WTC11 (cell line): ENCODE results near the gene AP4S1. TPM values are rescaled to one million over a fixed set of nuclear protein-coding genes. Genes with fewer than 3 reads are reported as not detected.

Source experiments
- ATAC-seq: fragments of 200-7000 bp; cut with Tn5 transposase; 2 replicates; pipeline ENCODE4 v1.10.0; 2021; ENCODE audit warnings: mild to moderate bottlenecking, moderate library complexity
- CTCF ChIA-PET: fragments of 300-600 bp; sonication (Branson Sonifier 250); formaldehyde crosslinking; loops from one replicate; lab custom pipeline; 2021; ENCODE audit warnings: antibody characterized with exemption; lab: Charles Lee
- POLR2A ChIA-PET: fragments of 350-600 bp; sonication (Branson Sonifier 250); formaldehyde crosslinking; loops from one replicate; lab custom pipeline; 2021; ENCODE audit warnings: antibody characterized with exemption; lab: Charles Lee
- DNase-seq: peaks from one replicate; pipeline ENCODE4 v3.0.0; 2021; ENCODE audit warnings: low spot score
- H3K27ac Mint-ChIP-seq: 2 replicates; pipeline ENCODE4 v1.8.0; 2021; ENCODE audit warnings: mixed read lengths
- H3K27me3 Mint-ChIP-seq: 2 replicates; pipeline ENCODE4 v1.8.0; 2021; ENCODE audit warnings: low read depth, mild to moderate bottlenecking, moderate library complexity, mixed read lengths
- H3K36me3 Mint-ChIP-seq: 2 replicates; pipeline ENCODE4 v1.8.0; 2021; ENCODE audit warnings: mixed read lengths
- H3K4me1 Mint-ChIP-seq: 2 replicates; pipeline ENCODE4 v1.8.0; 2022; ENCODE audit warnings: mixed read lengths
- H3K4me3 Mint-ChIP-seq: 2 replicates; pipeline ENCODE4 v1.8.0; 2021; ENCODE audit warnings: mild to moderate bottlenecking, moderate library complexity, mixed read lengths
- H3K9me3 Mint-ChIP-seq: 2 replicates; pipeline ENCODE4 v1.8.0; 2021; ENCODE audit warnings: mixed read lengths
- AR ChIP-seq: fragments of 250-450 bp; sonication (Bioruptor Pico); IDR thresholded peaks from 2 replicates; pipeline ENCODE4 v1.9.0; 2021; ENCODE audit warnings: mild to moderate bottlenecking
- CTCF ChIP-seq: fragments of 200-600 bp; IDR thresholded peaks from 2 replicates; pipeline ENCODE4 v1.8.0; 2022; ENCODE audit warnings: antibody characterized with exemption
- ERG ChIP-seq: fragments of 250-450 bp; sonication (Bioruptor Pico); IDR thresholded peaks from 2 replicates; pipeline ENCODE4 v1.8.0; 2021; ENCODE audit warnings: mild to moderate bottlenecking
- FOXJ3 ChIP-seq: sonication (generic); formaldehyde crosslinking; IDR thresholded peaks from 2 replicates; pipeline ENCODE4 v1.9.0; 2021; ENCODE audit warnings: missing genetic modification reagents, mild to moderate bottlenecking, borderline replicate concordance
- FOXP1 ChIP-seq: sonication (generic); formaldehyde crosslinking; IDR thresholded peaks from 2 replicates; pipeline ENCODE4 v1.8.0; 2022; ENCODE audit warnings: missing genetic modification reagents, mild to moderate bottlenecking, moderate library complexity, borderline replicate concordance
- GABPB1 ChIP-seq: sonication (generic); formaldehyde crosslinking; IDR thresholded peaks from 2 replicates; pipeline ENCODE4 v1.8.1; 2023; ENCODE audit warnings: mild to moderate bottlenecking, missing genetic modification reagents
- GTF2I ChIP-seq: fragments of 250-450 bp; sonication (Bioruptor Pico); conservative IDR thresholded peaks from 2 replicates; pipeline ENCODE4 v1.4.0; 2021; ENCODE audit warnings: mild to moderate bottlenecking
- KAT7 ChIP-seq: sonication (generic); formaldehyde crosslinking; IDR thresholded peaks from 2 replicates; pipeline ENCODE4 v1.8.1; 2023; ENCODE audit warnings: missing genetic modification reagents, mild to moderate bottlenecking, borderline replicate concordance
- SMAD4 ChIP-seq: sonication (generic); formaldehyde crosslinking; IDR thresholded peaks from 2 replicates; pipeline ENCODE4 v1.8.0; 2022; ENCODE audit warnings: mild to moderate bottlenecking, missing genetic modification reagents
- SP1 ChIP-seq: sonication (generic); formaldehyde crosslinking; conservative IDR thresholded peaks from 2 replicates; pipeline ENCODE4 v1.8.1; 2022; ENCODE audit warnings: missing genetic modification reagents
- TEAD1 ChIP-seq: sonication (generic); formaldehyde crosslinking; IDR thresholded peaks from 2 replicates; pipeline ENCODE4 v1.8.0; 2022; ENCODE audit warnings: mild to moderate bottlenecking, missing genetic modification reagents
- ZNF121 ChIP-seq: sonication (generic); formaldehyde crosslinking; IDR thresholded peaks from 2 replicates; pipeline ENCODE4 v1.8.0; 2023; ENCODE audit warnings: missing genetic modification reagents
- ZNF219 ChIP-seq: sonication (generic); formaldehyde crosslinking; IDR thresholded peaks from 2 replicates; pipeline ENCODE4 v1.8.0; 2023; ENCODE audit warnings: missing genetic modification reagents, mild to moderate bottlenecking, borderline replicate concordance
- ZNF317 ChIP-seq: sonication (generic); formaldehyde crosslinking; IDR thresholded peaks from 2 replicates; pipeline ENCODE4 v1.8.1; 2023; ENCODE audit warnings: low read depth, mild to moderate bottlenecking, moderate library complexity, missing genetic modification reagents, borderline replicate concordance
- ZNF423 ChIP-seq: fragments of 250-450 bp; sonication (Bioruptor Pico); IDR thresholded peaks from 2 replicates; pipeline ENCODE4 v2.1.2; 2022; ENCODE audit warnings: mild to moderate bottlenecking, moderate library complexity
- total RNA-seq: library from RNA; stranded (reverse); gene quantifications from 3 replicates; pipeline ENCODE4 v1.2.3, GENCODE V29; 2021
- TF ChIP-seq, protein P1 (sequence below): sonication (generic); formaldehyde crosslinking; IDR thresholded peaks from 2 replicates; pipeline ENCODE4 v1.8.1; 2022; ENCODE audit warnings: mild to moderate bottlenecking, missing genetic modification reagents, moderate library complexity, borderline replicate concordance

AP4S1 gene
- total RNA-seq, 1 experiment from 2014 or later = 7.0 TPM

- Mint-ChIP-seq H3K36me3 (peaks cover 3% of the 10 kb centered on the region), H3K9me3 (no peaks in the 10 kb centered on the region), H3K4me3 (peak overlapping the region; percentile 89), H3K27ac (peak overlapping the region; percentile 99), H3K27me3 (no peaks in the 10 kb centered on the region), H3K4me1 (peaks cover 39% of the 10 kb centered on the region)
- ChIA-PET POLR2A (interaction anchor here (0.5 to 1.7 kb wide), 19 partner anchors 8 to 1911 kb away, joined by 3 to 12 read pairs (median 4); partner anchors contain the start of gene HECTD1), CTCF (interaction anchor here (0.7 to 1.1 kb wide), 5 partner anchors 28 to 181 kb away, joined by 3 to 7 read pairs (median 4); partner anchors contain the start of gene HECTD1)
- ATAC-seq = peak; percentile 95
- DNase-seq = peak; percentile 94
- TF ChIP-seq GABPB1 (CRISPR knock-in tag) (peak; percentile 68), SP1 (CRISPR knock-in tag) (peak; percentile 37; the same call in 1 of the 2 replicates), ZNF121 (peak; percentile 97), GTF2I (CRISPR knock-in tag) (peak; percentile 59; the same call in 1 of the 2 replicates), KAT7 (no peak), TEAD1 (CRISPR knock-in tag) (no peak), ZNF423 (CRISPR knock-in tag) (0 out of 2 replicates have a peak, but pooled peaks have one; percentile 11)
These were observed 1.2 kb downstream of the AP4S1 start for GRCh38 chr14:31026450-31027235.

GRCh38 chr14:31027847-31028246 lies 2.4 kb downstream of the AP4S1 start:
- peak overlapping the region; percentile 89; the same call in 1 of the 2 replicates for H3K4me3 Mint-ChIP-seq
- ChIA-PET POLR2A (no interaction called here), CTCF (no interaction called here)
- no peak overlapping the region for H3K27ac Mint-ChIP-seq
- no peaks in the 10 kb centered on the region for H3K9me3 Mint-ChIP-seq
- H3K36me3 Mint-ChIP-seq = no peaks in the 10 kb centered on the region
- DNase-seq (no peak), ATAC-seq (no peak)
- H3K27me3 Mint-ChIP-seq = no peaks in the 10 kb centered on the region
- H3K4me1 Mint-ChIP-seq = peaks cover 37% of the 10 kb centered on the region
- no peak for TF ChIP-seq SMAD4 (CRISPR knock-in tag)
- no peak for TF ChIP-seq CTCF
- TF ChIP-seq ZNF317 (CRISPR knock-in tag) = no peak

GRCh38 chr14:31029016-31029970 lies 3.8 kb downstream of the AP4S1 start:
- H3K4me1 Mint-ChIP-seq = peaks cover 27% of the 10 kb centered on the region
- H3K27me3 Mint-ChIP-seq = no peaks in the 10 kb centered on the region
- peak overlapping the region; percentile 36; the same call in 1 of the 2 replicates for H3K27ac Mint-ChIP-seq
- no peaks in the 10 kb centered on the region for H3K36me3 Mint-ChIP-seq
- H3K4me3 Mint-ChIP-seq = no peak overlapping the region
- ChIA-PET CTCF (interaction anchor here (0.6 kb wide), 1 partner anchor 48 kb away, joined by 3 read pairs; no protein-coding TSS in a partner anchor), POLR2A (no interaction called here)
- ATAC-seq = no peak
- DNase-seq = no peak
- H3K9me3 Mint-ChIP-seq = no peaks in the 10 kb centered on the region
- TF ChIP-seq GABPB1 (CRISPR knock-in tag) = peak; percentile 76
- TF ChIP-seq, protein P1, sequence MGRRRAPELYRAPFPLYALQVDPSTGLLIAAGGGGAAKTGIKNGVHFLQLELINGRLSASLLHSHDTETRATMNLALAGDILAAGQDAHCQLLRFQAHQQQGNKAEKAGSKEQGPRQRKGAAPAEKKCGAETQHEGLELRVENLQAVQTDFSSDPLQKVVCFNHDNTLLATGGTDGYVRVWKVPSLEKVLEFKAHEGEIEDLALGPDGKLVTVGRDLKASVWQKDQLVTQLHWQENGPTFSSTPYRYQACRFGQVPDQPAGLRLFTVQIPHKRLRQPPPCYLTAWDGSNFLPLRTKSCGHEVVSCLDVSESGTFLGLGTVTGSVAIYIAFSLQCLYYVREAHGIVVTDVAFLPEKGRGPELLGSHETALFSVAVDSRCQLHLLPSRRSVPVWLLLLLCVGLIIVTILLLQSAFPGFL (CRISPR knock-in tag) = no peak

GRCh38 chr14:31030469-31030868 lies 5.0 kb downstream of the AP4S1 start:
- DNase-seq (no peak), ATAC-seq (no peak)
- H3K27me3 Mint-ChIP-seq = no peaks in the 10 kb centered on the region
- TF ChIP-seq FOXP1 (no peak), AR (CRISPR knock-in tag) (no peak), FOXJ3 (CRISPR knock-in tag) (no peak), ZNF219 (CRISPR knock-in tag) (no peak), ERG (no peak)
- H3K9me3 Mint-ChIP-seq = no peaks in the 10 kb centered on the region
- H3K27ac Mint-ChIP-seq = peak overlapping the region; percentile 9; the same call in 1 of the 2 replicates
- POLR2A ChIA-PET = no interaction called here
- H3K36me3 Mint-ChIP-seq = no peaks in the 10 kb centered on the region
- CTCF ChIA-PET = no interaction called here
- peaks cover 18% of the 10 kb centered on the region for H3K4me1 Mint-ChIP-seq
- no peak overlapping the region for H3K4me3 Mint-ChIP-seq
